ENCODE data around the gene ZNF3.

DNA sequence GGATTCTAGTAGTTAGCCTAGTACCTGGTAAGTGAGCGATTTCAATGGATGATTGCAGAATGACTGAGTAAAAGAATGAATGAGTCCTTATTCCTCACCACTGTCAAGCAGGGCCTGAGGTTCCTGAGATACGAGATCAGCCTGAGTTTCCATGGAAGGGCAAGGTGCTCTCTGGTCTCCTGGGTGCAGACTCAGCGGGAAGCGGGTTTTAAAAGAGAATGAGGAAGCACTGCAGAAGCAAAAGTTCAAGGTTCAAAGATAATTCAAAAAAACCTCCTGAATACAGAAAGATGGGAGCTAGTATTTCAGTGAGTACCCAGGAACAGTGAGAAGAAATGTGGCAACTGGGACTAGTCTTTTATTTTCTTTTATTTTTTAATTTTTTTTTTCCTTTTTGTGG is 4.3 kb downstream of the ZNF3 start:
- no peak for TF ChIP-seq BHLHE40 (IDR thresholded peaks at IDR 0.05; ENCODE audit: borderline replicate concordance)
- no peak for TF ChIP-seq SUZ12 (IDR thresholded peaks at IDR 0.05)
- TF ChIP-seq FOXM1 (IDR thresholded peaks at IDR 0.05; ENCODE audit: borderline replicate concordance), result no peak
- no peak for TF ChIP-seq SP1 (IDR thresholded peaks at IDR 0.05)
- no peak for TF ChIP-seq TARDBP (IDR thresholded peaks at IDR 0.05)
- no peak for TF ChIP-seq ARNT (IDR thresholded peaks at IDR 0.05)
